Fibroblast of villous mesenchyme (primary cell): ENCODE results near the gene SLC6A3. TPM values are rescaled to one million over a fixed set of nuclear protein-coding genes. Genes with fewer than 3 reads are reported as not detected.

Experiments used
- DNase-seq: peaks from one replicate; pipeline ENCODE4 v3.0.0-alpha.2; 2010; ENCODE audit warnings: low read depth
- H3K4me3 ChIP-seq: 2 replicates; pipeline ENCODE4 v1.5.1; 2011; ENCODE audit warnings: low read depth, mild to moderate bottlenecking, low read length
- CTCF ChIP-seq: IDR thresholded peaks from 2 replicates; pipeline ENCODE4 v1.5.1; 2012; ENCODE audit warnings: low read depth, mild to moderate bottlenecking, low read length; ENCODE audit not compliant: insufficient read depth
- total RNA-seq: library from RNA; depleted of rRNA; stranded (reverse); fragments of >200 nt; gene quantifications from 2 replicates; pipeline ENCODE4 v1.2.3, GENCODE V29; 2012

The SLC6A3 gene
- total RNA-seq, 1 donor: not detected

GRCh38 chr5:1488882-1489680 is 43.8 kb upstream of the SLC6A3 start:
- DNase-seq: peak; percentile 69
- no peak overlapping the region for H3K4me3 ChIP-seq
- no peak for TF ChIP-seq CTCF

GRCh38 chr5:1487079-1487764 is 42.0 kb upstream of the SLC6A3 start:
- no peak for TF ChIP-seq CTCF
- DNase-seq: no peak
- H3K4me3 ChIP-seq: no peak overlapping the region

GRCh38 chr5:1486271-1486670 is 41.0 kb upstream of the SLC6A3 start:
- no peak for DNase-seq
- H3K4me3 ChIP-seq: no peak overlapping the region
- no peak for TF ChIP-seq CTCF

DNA sequence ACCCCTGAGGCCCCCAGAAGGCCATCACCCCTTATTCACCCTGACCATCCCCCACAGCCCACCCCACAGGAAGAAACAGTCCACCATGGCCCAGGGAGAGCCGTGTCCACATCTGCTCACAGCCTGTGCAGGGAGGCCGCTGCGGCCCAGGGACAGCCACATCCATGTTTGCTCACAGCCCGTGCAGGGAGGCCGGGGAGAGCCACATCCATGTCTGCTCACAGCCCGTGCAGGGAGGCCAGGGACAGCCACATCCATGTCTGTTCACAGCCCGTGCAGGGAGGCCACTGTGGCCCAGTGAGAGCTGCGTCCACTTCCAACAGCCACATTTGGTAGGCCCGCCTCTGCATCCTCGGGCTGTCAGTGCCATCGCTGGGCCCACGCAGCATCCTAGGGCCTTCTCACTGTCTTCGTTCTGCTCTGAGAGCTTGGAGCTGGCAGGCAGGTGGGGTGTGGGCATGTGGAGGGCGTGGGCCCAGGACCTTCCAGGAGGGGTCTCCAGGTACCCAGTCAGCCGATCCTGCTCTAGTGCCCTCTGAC is 40.4 kb upstream of the SLC6A3 start:
- no peak overlapping the region for H3K4me3 ChIP-seq
- DNase-seq: no peak
- no peak for TF ChIP-seq CTCF

DNA sequence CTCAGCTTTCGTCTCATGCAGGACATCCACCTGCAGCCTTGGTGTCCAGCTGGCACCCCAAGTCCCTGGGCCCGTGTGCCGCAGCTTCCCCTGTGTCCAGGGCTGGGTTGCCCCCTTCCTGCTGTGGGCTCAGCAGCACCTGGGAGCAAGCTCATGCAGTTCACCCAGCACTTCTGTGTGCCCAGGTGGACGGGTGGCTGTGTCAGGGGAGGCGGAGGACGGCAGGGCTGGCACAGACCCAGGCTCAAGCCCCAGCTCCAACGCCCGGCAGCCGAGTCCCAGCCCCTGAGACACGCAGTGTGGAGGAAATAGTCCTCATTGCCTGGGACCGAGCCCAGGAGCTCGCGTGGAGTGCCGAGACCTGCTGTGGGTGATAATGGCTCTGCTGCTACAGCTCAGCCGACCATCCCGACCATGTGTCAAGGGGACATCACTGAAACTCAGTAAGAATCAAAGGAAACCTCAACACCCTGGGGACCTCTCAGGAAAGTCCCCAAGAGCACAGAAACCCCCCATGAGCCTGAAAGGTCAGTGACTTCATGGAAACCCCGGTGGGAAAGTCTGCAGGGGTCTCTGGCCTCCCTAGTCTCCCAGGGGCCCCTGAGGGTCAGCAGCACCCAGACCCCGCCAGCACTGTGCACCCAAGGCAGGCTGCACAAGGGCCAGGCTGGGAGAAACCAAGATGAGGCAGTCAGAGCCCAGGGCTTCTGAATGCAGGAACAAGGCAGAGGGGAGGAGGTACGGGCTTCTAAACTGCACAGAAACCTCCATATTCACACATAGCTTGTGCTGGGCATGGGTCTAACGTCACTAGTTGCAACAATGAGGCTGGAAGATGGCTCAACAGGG is 39.7 kb upstream of the SLC6A3 start:
- TF ChIP-seq CTCF: no peak
- no peak for DNase-seq
- H3K4me3 ChIP-seq: no peak overlapping the region

DNA sequence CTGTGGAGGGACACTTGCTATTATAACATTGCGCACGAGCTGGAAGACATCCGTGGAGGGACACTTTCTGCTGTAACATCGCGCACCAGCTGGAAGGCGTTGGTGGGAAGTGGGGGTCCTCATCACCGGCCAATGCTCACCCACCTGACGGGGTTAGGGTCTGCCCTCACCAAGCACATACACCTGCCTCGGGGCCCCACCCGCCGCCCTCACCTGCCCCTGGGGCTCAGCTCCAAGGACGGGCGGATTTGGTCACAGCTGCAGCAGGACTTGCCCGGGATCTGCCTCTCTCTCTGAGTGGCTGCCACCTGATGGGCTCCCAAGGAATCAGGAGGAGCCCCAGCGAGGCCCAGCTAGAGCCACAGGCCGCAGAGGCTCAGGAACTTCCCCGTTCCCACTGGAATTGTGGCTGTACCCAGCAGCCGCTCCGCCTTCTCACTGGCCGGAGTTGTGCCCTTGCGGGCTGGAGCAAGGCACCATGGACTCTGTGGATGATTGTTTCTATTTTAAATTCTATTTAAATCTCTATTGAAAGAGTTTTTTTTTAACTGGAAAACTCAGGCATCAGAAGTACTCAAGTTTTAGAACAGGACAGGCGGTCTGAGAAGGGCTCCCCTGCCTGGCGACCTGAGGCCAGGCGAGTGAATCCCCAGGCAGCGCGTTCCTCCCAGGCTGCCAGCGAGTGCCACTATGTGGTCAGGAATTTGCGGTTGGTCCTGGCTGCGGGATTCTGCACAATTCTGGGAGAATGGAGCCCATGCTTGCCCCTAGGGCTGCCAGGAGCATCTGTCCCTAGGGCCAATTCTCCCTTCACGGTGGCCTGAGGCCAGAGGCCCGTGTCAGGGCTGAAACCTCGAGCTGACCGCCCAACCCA is 38.9 kb upstream of the SLC6A3 start:
- no peak for DNase-seq
- TF ChIP-seq CTCF: no peak

More for the DNA sequence above, 38.9 kb upstream of the SLC6A3 start:
- no peak overlapping the region for H3K4me3 ChIP-seq
